Skeletal muscle satellite cell (primary cell): ENCODE results near the gene PFKFB2. TPM values are rescaled to one million over a fixed set of nuclear protein-coding genes. Genes with fewer than 3 reads are reported as not detected.

ENCODE experiments used
- H3K27me3 ChIP-seq: 2 replicates; pipeline ENCODE4 v1.7.0; 2013; ENCODE audit warnings: low read length; ENCODE audit not compliant: control insufficient read depth, insufficient read depth
- H3K36me3 ChIP-seq: 2 replicates; pipeline ENCODE4 v1.7.0; 2013; ENCODE audit warnings: mild to moderate bottlenecking, control low read depth, low read length; ENCODE audit not compliant: insufficient read depth
- H3K4me1 ChIP-seq: 2 replicates; pipeline ENCODE4 v1.7.0; 2013; ENCODE audit warnings: low read length; ENCODE audit not compliant: control insufficient read depth, insufficient read depth
- H3K4me2 ChIP-seq: 2 replicates; pipeline ENCODE4 v1.7.0; 2013; ENCODE audit warnings: mild to moderate bottlenecking, low read length
- H3K4me3 ChIP-seq: 2 replicates; pipeline ENCODE4 v1.7.0; 2013; ENCODE audit warnings: low read length
- H3K9ac ChIP-seq: 2 replicates; pipeline ENCODE4 v1.7.0; 2013; ENCODE audit warnings: mild to moderate bottlenecking, low read depth, low read length, moderate library complexity
- H3K9me3 ChIP-seq: replicated peaks from 2 replicates; pipeline ENCODE4 v1.7.0; 2013; ENCODE audit warnings: mild to moderate bottlenecking, control low read depth, low read length
- total RNA-seq: library from RNA; depleted of rRNA; stranded (reverse); fragments of >200 nt; gene quantifications from 2 replicates; pipeline ENCODE4 v1.2.3, GENCODE V29; 2012; rRNA removed

PFKFB2 gene
- 2.2 and 3.8 TPM in 2 replicates for total RNA-seq

DNA sequence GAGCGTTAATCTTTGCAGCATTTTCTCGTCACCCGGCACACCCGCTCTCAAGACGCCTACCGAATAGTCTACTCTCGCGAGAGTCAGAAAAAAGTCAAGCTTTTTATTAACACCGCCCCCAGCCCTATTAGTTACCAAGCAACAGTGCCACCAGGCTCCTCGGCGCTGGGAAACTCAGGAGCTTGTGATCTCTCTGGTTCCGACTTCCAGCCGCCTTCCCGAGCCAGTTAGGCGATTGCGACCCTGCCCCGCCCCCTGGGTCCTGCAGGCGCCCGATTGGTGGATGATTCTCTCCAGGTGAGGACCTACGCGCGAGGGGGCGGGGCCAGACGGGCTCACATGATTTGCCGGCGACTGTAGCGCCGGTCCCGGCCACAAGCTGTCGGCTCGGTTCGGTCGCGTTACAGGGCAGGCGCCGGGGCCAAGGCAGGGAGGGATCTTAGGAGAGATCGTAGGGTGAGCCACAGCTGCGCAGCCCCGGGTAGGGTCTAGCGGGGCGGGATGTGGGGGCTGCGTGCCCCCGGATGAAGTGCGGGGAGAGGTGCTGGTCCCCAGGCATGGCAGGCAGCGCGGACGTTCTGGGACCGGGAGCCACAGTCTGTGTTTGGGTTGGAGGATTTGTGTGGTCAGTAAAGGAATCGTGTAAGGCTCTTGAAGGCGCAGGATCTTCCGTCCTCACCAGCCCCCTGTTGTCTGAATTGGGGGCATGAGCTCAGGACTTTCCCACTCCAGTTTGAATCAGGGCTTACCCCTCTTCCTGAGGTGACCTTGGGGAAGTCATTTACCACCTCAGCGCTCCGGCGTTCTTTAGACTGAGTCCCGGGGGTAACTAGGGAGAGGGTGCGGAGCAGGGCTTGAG is at the start of gene PFKFB2:
TSS of gene PFKFB2 (plus strand) at position 365 of the 859 bp plus-strand sequence. CDS start 1,443 bp downstream, outside the sequence.
- H3K9ac ChIP-seq: peak within 1 kb of the TSS; percentile 77
- peaks cover 13% of the 10 kb centered on the region for H3K36me3 ChIP-seq
- peak within 1 kb of the TSS; percentile 90 for H3K4me2 ChIP-seq
- H3K4me3 ChIP-seq: peak within 1 kb of the TSS; percentile 81
- H3K9me3 ChIP-seq: no peaks in the 10 kb centered on the region
- H3K4me1 ChIP-seq: peaks cover 15% of the 10 kb centered on the region
- no peaks in the 10 kb centered on the region for H3K27me3 ChIP-seq

DNA sequence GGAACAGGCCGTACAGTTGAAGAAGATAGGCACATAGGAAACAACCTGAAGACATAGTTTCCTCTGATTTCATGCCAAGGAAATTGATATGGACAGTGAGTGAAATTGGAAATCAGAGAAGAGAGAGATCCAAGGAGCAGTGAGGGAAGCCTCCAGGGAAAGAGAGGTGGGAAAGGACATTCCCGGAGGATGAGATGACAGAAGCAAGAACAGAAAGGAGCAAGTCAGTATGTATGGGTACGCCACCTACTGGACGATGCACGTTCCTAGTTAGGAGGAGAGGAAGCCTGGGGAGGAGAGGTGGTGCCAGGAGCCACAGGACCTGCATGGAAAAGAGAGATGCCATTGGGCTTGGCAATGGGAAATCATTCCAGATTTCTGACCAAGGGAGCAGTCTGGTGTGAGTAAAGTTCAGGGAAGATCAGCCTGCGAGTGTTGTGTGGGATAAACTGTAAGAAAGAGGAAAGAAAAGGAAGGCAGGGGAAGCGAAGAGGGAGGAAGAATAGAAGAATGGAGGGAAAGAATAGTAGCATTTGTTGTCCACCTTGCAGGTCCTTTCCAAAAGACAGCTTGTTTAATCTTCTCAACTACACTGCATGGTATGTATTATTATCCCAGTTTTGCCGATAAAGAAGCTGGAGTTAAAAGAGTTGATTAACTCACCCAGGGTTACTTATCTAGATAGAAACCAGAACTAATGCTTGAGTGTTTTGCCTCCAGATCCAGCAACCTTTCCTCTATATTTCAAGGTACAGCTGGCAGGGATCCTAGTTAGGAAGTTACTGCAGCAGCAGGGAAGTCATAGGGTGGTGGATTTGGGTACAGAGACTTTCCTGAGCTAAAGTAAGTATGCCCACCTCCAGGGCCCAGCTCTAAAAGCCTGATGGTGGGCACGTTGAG is 47.9 kb upstream of the PFKFB2 start:
- no peaks in the 10 kb centered on the region for H3K27me3 ChIP-seq
- peaks cover 18% of the 10 kb centered on the region for H3K4me1 ChIP-seq
- no peaks in the 10 kb centered on the region for H3K36me3 ChIP-seq
- no peak overlapping the region for H3K9ac ChIP-seq
- H3K9me3 ChIP-seq: no peaks in the 10 kb centered on the region
- no peak overlapping the region for H3K4me2 ChIP-seq
- H3K4me3 ChIP-seq: no peak overlapping the region

DNA sequence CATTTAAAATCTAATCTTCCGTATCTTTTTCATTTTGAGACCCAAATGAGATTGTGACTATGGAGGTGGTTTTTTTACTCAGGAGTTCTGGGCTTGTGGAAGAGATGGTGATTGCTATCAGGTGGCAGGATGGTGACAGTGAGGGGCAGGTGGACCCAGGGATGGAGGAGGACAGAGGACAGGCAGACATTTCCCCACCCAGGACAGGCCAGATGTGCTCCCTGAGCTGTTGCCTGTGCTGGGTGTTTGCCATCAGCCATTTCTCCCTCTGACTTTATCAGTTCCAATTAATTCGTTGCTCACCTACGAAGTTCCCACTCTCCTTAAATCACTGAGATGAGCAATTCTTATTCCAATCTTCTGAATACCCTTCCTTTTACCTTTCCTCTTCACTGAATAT is 47.0 kb upstream of the PFKFB2 start:
- no peak overlapping the region for H3K9ac ChIP-seq
- no peak overlapping the region for H3K4me3 ChIP-seq

DNA sequence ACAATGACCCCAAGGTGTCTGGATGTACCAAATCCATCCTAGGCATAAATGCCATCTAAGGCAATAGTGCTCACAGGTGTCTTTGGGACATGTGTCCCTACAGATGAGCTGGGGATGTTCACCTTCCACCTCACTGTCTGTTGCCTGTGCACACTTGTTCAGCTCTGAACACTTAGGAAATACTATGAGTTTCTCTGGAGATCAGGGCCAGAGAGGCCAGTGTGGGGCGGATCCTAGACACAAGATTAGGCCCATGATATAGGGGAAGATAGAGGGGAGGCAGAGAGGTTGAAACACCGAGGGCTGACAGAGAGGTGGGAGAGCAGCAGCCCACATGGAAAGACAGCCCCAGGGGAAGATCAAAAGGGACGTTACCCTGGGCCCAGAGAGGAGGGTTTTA is 46.2 kb upstream of the PFKFB2 start:
- Histone ChIP-seq H3K4me1 (peaks cover 18% of the 10 kb centered on the region), H3K36me3 (no peaks in the 10 kb centered on the region), H3K9ac (peak overlapping the region; percentile 65), H3K4me3 (peak overlapping the region; percentile 7), H3K9me3 (no peaks in the 10 kb centered on the region), H3K4me2 (peak overlapping the region; percentile 62), H3K27me3 (no peaks in the 10 kb centered on the region)

More for the DNA sequence above, 47.0 kb upstream of the PFKFB2 start:
- Histone ChIP-seq H3K9me3 (no peaks in the 10 kb centered on the region), H3K27me3 (no peaks in the 10 kb centered on the region), H3K4me1 (peaks cover 18% of the 10 kb centered on the region), H3K36me3 (no peaks in the 10 kb centered on the region), H3K4me2 (no peak overlapping the region)

DNA sequence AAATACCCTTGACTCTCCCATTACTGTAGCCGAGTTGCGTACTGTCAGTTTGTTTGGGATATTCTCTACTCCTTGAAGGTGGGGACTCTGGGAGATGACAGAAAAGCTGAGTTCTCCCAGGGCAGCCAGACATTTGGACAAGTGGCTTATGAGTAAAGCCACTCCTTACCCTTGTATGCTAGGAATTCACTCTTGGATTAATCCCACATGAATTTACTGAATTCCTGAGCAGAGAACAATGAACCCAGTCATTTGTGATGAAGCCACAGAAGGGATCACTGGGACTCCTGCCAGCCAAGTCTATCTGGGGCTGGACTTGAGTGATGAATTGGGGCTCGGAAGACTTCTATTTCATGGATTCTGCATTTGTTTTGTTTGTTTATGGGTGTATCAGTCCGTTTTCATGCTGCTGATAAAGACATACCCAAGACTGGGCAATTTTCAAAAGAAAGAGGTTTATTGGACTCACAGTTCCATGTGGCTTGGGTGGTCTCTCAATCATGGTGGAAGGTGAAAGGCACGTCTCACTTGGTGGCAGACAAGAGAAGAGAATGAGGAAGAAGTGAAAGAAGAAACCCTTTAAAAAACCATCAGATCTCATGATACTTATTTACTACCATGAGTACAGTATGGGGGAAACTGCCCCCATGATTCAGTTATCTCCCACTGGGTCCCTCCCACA is 45.6 kb upstream of the PFKFB2 start:
- Histone ChIP-seq H3K36me3 (no peaks in the 10 kb centered on the region), H3K4me2 (peak overlapping the region; percentile 62), H3K27me3 (no peaks in the 10 kb centered on the region), H3K9me3 (no peaks in the 10 kb centered on the region), H3K4me3 (peak overlapping the region; percentile 7), H3K4me1 (peaks cover 18% of the 10 kb centered on the region), H3K9ac (peak overlapping the region; percentile 65)

DNA sequence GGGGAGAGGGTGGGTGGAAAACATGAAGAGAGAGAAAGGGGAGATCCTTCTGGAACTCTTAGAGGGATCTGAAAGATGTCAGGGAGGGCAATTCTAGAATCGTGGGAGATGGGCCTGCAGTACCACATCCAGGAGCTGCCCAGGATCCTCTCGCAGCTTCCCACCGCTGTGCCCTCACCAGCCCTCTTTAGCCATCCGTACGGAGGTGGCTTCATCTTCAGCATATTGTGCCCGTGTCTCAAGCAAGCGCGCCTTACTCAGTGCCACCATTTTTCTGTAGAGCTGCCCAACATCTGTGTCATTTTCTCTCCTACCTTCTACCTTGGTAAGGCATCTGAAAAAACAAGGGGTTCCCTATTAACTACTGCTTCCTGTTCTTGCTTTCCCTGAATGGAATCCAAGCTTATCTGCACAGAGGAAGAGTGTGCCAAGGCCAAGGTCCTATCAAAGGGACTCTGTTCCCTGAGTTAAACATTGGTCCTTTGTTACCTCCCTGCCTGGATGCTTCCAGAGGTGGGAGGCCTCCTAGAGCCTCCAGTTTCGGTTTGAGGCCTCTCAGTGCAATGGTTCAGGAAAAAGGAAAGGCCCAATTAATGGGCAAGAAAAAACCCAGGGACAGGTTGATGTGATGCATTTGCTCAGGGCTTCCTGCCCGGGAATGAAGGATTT is 43.8 kb upstream of the PFKFB2 start:
- Histone ChIP-seq H3K27me3 (no peaks in the 10 kb centered on the region), H3K36me3 (no peaks in the 10 kb centered on the region), H3K9ac (no peak overlapping the region), H3K4me2 (no peak overlapping the region), H3K4me3 (no peak overlapping the region), H3K4me1 (peaks cover 18% of the 10 kb centered on the region), H3K9me3 (no peaks in the 10 kb centered on the region)

DNA sequence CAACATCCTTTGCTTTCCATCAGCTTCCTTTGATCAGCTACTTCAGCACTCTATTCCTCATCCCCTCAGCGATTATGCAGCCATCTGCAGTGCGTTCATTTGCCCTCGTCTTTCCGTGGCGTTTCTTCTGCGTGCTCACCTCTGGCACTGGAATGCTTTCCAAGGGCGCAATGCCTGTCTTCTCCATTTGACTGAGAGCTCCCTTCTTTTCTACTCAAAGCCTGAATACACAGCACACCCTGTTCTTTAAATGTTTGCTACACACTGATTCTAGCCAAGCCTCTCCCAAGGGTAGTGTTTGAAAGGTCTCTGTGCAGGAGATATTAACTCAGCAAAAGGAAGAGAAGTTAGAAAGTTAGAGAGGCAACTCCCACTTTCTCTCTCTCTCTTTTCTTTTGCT is 43.1 kb upstream of the PFKFB2 start:
- H3K4me2 ChIP-seq: no peak overlapping the region
- H3K9ac ChIP-seq: no peak overlapping the region
- H3K4me1 ChIP-seq: peaks cover 18% of the 10 kb centered on the region
- no peak overlapping the region for H3K4me3 ChIP-seq
- no peaks in the 10 kb centered on the region for H3K27me3 ChIP-seq
- no peaks in the 10 kb centered on the region for H3K9me3 ChIP-seq
- H3K36me3 ChIP-seq: no peaks in the 10 kb centered on the region

DNA sequence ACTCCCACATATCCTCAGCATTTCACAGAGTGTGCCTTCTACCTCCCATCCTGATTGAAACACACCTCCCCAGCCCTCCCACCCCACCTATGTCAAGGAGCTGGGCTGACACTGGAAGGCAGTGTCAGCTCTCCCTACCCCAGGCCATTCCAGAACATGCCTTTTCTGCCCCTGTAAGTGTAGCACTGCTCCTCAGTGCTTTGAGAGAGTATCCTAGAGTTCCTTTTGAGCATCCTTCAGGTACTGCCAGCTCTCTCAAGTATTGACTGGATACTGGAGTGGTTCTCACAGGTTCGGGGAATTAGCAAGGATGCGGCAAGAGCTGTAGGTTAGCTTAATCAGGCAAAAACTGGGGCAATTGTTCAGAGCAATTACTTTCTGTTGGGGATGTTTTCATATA is 42.3 kb upstream of the PFKFB2 start:
- H3K27me3 ChIP-seq: no peaks in the 10 kb centered on the region
- no peak overlapping the region for H3K4me2 ChIP-seq
- no peak overlapping the region for H3K4me3 ChIP-seq
- no peaks in the 10 kb centered on the region for H3K9me3 ChIP-seq
- H3K36me3 ChIP-seq: no peaks in the 10 kb centered on the region
- peaks cover 18% of the 10 kb centered on the region for H3K4me1 ChIP-seq
- H3K9ac ChIP-seq: no peak overlapping the region

DNA sequence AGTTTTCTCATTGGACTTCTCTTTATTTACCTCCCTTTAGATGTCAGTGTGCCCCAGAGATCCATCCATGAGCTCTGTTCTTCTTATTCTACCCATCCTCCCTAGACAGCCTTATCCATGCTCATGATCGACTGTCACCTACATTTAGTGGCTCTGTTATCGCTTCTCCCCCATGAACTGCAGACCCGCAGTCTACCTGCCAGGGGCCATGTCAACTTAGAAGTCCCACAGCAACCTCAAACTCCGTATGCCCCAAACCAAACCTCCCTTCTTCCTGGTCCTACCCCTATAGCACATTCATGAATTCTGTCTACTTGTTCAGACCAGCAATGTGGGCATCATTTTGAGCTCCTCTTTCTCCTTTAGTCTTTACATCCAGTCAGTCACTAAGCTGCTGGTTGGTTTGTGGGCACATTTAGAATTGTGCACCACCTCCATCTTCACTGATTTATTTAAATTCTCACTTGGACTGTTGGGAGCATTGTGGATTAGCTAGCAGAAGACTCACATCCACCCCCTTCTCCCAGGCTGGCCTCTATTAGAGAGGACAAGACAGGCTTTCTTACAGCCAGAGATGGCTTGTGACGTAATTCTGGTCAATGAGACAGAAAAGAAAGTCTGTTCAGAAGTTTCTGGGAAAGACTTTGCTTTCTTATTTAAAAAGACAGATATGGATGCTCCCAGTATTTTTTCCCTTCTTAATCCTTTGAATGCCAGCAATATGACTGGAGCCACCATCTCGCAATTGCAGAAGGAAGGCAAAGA is 39.6 kb upstream of the PFKFB2 start:
- H3K9ac ChIP-seq: no peak overlapping the region
- no peaks in the 10 kb centered on the region for H3K9me3 ChIP-seq
- peaks cover 10% of the 10 kb centered on the region for H3K4me1 ChIP-seq
- no peaks in the 10 kb centered on the region for H3K36me3 ChIP-seq
- H3K4me2 ChIP-seq: no peak overlapping the region
- no peaks in the 10 kb centered on the region for H3K27me3 ChIP-seq
- H3K4me3 ChIP-seq: no peak overlapping the region

DNA sequence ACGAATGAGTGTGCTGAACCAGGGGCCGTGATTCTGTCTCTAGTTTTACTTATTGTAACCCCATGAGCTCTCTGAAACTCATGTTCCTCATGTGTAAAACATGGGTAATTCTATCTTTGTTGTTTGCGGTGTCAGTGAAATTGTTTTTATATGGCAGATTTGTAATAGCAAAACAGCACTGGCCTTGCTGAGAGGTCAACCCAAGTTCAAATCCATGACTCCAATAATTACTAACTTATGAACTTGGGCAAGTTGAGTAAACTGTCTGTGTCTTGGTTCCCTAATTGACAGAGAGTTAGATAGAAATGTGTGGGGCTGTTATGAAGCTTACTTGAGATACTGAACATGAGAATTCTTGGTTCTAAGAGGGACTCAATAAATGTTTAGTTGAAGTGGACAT is 38.3 kb upstream of the PFKFB2 start:
- no peaks in the 10 kb centered on the region for H3K9me3 ChIP-seq

More for the DNA sequence above, 38.3 kb upstream of the PFKFB2 start:
- Histone ChIP-seq H3K27me3 (no peaks in the 10 kb centered on the region), H3K4me3 (no peak overlapping the region), H3K36me3 (no peaks in the 10 kb centered on the region), H3K9ac (no peak overlapping the region), H3K4me1 (peaks cover 10% of the 10 kb centered on the region), H3K4me2 (no peak overlapping the region)
